Measurements from ENCODE around the gene FBXL5. TPM values are rescaled to one million over a fixed set of nuclear protein-coding genes. Genes with fewer than 3 reads are reported as not detected.
A peak's percentile ranks its signal among the peaks of the same experiment; 100 is the strongest.

Gene FBXL5
- total and polyA plus RNA-seq, 8 donors = 17.6 to 39.2 (median 31.9) TPM

DNA sequence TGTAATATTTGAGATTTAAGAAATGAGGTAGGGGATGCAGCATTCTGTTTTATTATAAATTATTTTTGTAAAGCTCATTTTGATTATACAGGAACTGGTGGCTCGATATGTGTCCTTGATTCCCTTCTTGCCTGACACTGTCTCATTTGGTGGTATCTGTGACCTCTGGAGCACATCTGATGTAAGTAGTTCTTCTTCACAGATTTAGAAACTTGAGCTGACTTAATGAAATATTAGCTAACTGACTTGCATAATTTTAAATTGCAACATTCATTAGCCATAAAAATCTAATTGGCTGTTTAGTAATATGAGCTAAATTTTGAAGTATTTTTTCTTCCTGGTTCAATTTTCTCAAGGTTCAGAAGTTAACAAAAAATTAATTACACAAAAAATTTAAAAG, 69.1 kb downstream of the FBXL5 start:
- no peaks in the 10 kb centered on the region for H3K36me3 ChIP-seq
- no peaks in the 10 kb centered on the region for H3K4me1 ChIP-seq
- H3K9me3 ChIP-seq = no peaks in the 10 kb centered on the region
- no peak overlapping the region for H3K4me3 ChIP-seq
- TF ChIP-seq, protein P1, sequence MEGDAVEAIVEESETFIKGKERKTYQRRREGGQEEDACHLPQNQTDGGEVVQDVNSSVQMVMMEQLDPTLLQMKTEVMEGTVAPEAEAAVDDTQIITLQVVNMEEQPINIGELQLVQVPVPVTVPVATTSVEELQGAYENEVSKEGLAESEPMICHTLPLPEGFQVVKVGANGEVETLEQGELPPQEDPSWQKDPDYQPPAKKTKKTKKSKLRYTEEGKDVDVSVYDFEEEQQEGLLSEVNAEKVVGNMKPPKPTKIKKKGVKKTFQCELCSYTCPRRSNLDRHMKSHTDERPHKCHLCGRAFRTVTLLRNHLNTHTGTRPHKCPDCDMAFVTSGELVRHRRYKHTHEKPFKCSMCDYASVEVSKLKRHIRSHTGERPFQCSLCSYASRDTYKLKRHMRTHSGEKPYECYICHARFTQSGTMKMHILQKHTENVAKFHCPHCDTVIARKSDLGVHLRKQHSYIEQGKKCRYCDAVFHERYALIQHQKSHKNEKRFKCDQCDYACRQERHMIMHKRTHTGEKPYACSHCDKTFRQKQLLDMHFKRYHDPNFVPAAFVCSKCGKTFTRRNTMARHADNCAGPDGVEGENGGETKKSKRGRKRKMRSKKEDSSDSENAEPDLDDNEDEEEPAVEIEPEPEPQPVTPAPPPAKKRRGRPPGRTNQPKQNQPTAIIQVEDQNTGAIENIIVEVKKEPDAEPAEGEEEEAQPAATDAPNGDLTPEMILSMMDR (IDR thresholded peaks at IDR 0.05) = no peak
- FAIRE-seq = peak; percentile 13
- intact Hi-C loops (cut with DNase I) = no loop called here
- no peak for DNase-seq
- WGBS, 2 donors = 93 to 97% methylated on average over 1 of the region's 1 CpG
- H3K27me3 ChIP-seq = no peaks in the 10 kb centered on the region
- ATAC-seq = no peak
- no peak overlapping the region for H3K27ac ChIP-seq

DNA sequence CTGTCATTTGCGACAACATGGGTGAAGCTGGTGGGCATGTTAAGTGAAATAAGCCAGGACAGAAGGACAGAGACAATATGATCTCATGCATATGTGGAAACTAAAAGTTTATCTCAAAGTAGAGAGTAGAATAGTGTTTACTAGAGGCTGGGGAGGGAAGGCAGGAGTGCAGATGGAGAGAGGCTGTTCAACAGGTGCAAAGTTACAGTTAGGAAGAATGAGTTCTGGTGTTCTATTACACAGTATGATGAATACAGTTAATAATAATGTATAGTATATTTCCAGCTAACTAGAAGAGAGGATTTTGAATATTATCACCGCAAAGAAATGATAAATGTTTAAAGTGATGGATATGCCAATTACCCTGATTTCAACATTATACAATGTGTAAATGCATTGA, 69.8 kb downstream of the FBXL5 start:
- DNase-seq (no peak), ATAC-seq (no peak), FAIRE-seq (no peak)
- no peaks in the 10 kb centered on the region for H3K4me1 ChIP-seq
- no peak overlapping the region for H3K4me3 ChIP-seq
- no peaks in the 10 kb centered on the region for H3K27me3 ChIP-seq
- intact Hi-C loops (cut with DNase I) = no loop called here
- TF ChIP-seq, protein P1 (IDR thresholded peaks at IDR 0.05) = no peak
- WGBS, 2 donors = 95 to 100% methylated on average over 2 of the region's 2 CpGs
- H3K9me3 ChIP-seq = no peaks in the 10 kb centered on the region
- no peak overlapping the region for H3K27ac ChIP-seq
- H3K36me3 ChIP-seq = no peaks in the 10 kb centered on the region

DNA sequence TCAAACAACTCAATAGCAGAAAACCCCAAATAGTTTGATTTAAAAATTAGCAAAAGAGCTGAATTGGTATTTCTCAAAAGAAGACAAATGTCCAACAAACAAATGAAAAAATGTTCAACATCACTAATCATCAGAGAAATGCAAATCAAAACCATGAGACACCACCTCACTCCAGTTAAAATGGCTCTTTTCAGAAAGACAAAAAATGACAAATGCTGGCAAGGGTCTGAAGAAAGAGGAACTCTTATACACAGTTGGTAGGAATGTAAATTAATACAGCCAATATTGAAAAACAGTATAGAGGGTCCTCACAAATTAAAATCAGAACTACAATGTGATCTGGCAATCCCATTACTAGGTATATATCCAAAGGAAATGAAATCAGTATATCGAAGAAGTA, 70.4 kb downstream of the FBXL5 start:
- ATAC-seq (no peak), FAIRE-seq (no peak)
- H3K9me3 ChIP-seq = no peaks in the 10 kb centered on the region

DNA sequence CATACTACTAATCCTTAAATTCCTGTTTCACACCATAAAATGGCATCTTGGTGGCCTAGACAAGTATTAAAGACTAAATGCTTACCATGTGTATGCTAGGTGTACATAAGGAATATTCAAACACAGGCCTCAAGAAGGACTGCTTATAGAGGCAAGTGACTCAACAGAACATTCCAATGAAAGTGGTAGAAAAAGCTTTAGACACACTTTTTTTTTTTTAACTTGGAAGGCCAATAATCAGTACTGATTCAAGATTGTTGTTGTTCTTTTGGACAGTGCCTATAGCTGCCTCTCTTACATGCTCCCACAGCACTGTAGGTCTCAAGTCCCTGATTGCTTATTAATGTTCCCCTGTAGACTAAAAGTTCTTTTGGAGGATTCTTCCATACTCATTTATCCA, 77.6 kb downstream of the FBXL5 start:
- no peak for FAIRE-seq

More for the DNA sequence above, 70.4 kb downstream of the FBXL5 start:
- Histone ChIP-seq H3K4me1 (no peaks in the 10 kb centered on the region), H3K27me3 (no peaks in the 10 kb centered on the region), H3K4me3 (no peak overlapping the region), H3K36me3 (no peaks in the 10 kb centered on the region), H3K27ac (no peak overlapping the region)
- WGBS, 2 donors = 95 to 98% methylated on average over 1 of the region's 1 CpG
- intact Hi-C loops (cut with DNase I) = no loop called here
- TF ChIP-seq, protein P1 (IDR thresholded peaks at IDR 0.05) = no peak
- no peak for DNase-seq

DNA sequence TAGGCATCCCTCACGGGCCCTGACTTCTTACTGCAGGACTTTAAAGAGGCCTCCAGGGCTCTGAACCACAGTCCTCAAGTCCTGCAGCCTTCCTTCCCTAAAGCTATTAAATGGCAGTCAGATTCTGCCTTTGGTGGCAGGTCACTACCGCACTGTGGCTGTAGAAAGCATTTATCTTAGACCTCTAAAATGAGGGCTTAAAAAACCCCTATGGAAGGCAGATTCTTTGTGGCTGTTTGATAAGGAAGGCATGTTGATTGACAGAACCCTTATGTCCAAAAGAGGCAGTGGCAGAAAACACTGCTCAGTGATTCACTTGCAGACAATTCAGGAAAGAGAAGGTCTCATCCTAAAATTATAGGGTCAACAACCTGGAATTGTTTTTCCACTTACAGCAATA, 79.2 kb downstream of the FBXL5 start:
- Histone ChIP-seq H3K27ac (no peak overlapping the region), H3K9me3 (no peaks in the 10 kb centered on the region), H3K4me1 (no peaks in the 10 kb centered on the region), H3K4me3 (no peak overlapping the region), H3K36me3 (no peaks in the 10 kb centered on the region), H3K27me3 (no peaks in the 10 kb centered on the region)
- ATAC-seq = no peak
- intact Hi-C loops (cut with DNase I) = no loop called here
- no peak for DNase-seq
- 61 to 72% methylated on average over 2 of the region's 2 CpGs for WGBS, 2 donors
- TF ChIP-seq, protein P1 (IDR thresholded peaks at IDR 0.05) = no peak
- no peak for FAIRE-seq

More for the DNA sequence above, 77.6 kb downstream of the FBXL5 start:
- no peaks in the 10 kb centered on the region for H3K9me3 ChIP-seq
- no peak overlapping the region for H3K4me3 ChIP-seq
- intact Hi-C loops (cut with DNase I) = no loop called here
- H3K27me3 ChIP-seq = no peaks in the 10 kb centered on the region
- DNase-seq = no peak
- no peaks in the 10 kb centered on the region for H3K36me3 ChIP-seq
- H3K27ac ChIP-seq = no peak overlapping the region
- ATAC-seq = no peak
- TF ChIP-seq, protein P1 (IDR thresholded peaks at IDR 0.05) = no peak
- no peaks in the 10 kb centered on the region for H3K4me1 ChIP-seq

Measured in pancreas (tissue), 10 donors.